Nephron (organoid): ENCODE data around the gene HDGF.

Source experiments
- H3K27ac Mint-ChIP-seq, 3 experiments: 2 replicates each; pipeline ENCODE4 v1.8.0; 2020; ENCODE audit warnings: mixed read lengths in 3 of 3, mild to moderate bottlenecking in 2 of 3, moderate library complexity in 1 of 3
- H3K27me3 Mint-ChIP-seq: 2 replicates; pipeline ENCODE4 v1.8.0; 2021; ENCODE audit warnings: low read depth, mild to moderate bottlenecking, moderate library complexity, mixed read lengths
- H3K36me3 Mint-ChIP-seq: 2 replicates; pipeline ENCODE4 v1.8.0; 2020; ENCODE audit warnings: low read depth, mixed read lengths
- H3K4me1 Mint-ChIP-seq: 2 replicates; pipeline ENCODE4 v1.8.0; 2020; ENCODE audit warnings: mixed read lengths
- H3K4me3 Mint-ChIP-seq, 3 experiments: 2 replicates each; pipeline ENCODE4 v1.8.0; 2020; ENCODE audit warnings: mild to moderate bottlenecking in 3 of 3, mixed read lengths in 3 of 3, moderate library complexity in 2 of 3
- H3K9me3 Mint-ChIP-seq: 2 replicates; pipeline ENCODE4 v1.8.0; 2020; ENCODE audit warnings: mixed read lengths
- TF ChIP-seq, protein P1 (sequence below), 3 experiments: fragments of 200-600 bp; sonication (generic); IDR thresholded peaks; one replicate each; pipeline ENCODE4 v1.5.0; 2021; ENCODE audit warnings: antibody characterized with exemption in 3 of 3; ENCODE audit not compliant: unreplicated experiment in 3 of 3

The HDGF gene

DNA sequence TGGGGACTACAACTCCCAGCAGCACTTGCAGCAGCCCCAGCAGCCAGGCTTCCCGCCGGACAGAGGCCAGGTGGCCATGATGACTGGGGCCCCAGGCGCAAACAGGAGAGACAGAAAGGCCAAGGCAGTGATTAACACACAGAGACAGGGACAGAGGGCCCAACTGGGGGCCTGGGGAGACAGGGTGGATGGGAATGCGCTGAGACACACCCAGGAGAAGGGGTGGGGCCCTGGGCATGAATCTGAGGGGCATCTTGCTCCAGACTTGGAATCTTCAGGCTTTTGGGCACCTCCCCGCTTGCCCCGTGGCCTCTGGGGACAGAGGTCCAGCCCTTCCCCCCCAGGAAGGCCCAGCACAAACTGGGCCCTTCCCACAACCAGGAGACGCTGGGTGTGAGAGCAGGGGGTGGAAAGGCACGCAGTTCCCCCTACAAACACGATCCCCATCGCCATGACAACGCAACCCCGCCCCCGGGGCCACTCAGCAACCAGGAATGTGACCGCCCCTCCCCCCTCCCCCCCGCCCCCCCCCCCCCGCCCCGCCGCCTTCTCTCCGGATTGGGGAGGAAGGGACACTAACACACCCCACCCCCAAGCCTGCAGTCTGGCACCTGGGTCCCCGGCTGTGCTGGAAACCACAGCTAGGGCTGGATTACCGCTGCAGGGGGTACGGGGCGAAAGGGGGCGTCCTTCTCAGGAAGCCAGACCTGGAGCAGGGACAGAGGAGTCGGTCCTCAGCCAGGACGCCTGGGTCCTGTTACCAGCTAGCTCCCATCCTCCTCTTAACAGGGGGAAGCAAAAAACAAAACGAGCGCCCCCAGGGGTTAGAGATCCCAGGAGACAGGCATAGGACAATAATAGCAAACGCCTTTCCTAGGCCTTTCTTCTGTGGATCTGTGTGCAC lies 4.5 kb downstream of the HDGF start:
- H3K9me3 Mint-ChIP-seq, result no peaks in the 10 kb centered on the region
- peak overlapping the region; percentile 94 to 99 (median 97) for H3K4me3 Mint-ChIP-seq
- peaks cover 60% of the 10 kb centered on the region for H3K4me1 Mint-ChIP-seq
- peak overlapping the region; percentile 99 for H3K27ac Mint-ChIP-seq
- no peaks in the 10 kb centered on the region for H3K27me3 Mint-ChIP-seq
- TF ChIP-seq, protein P1, sequence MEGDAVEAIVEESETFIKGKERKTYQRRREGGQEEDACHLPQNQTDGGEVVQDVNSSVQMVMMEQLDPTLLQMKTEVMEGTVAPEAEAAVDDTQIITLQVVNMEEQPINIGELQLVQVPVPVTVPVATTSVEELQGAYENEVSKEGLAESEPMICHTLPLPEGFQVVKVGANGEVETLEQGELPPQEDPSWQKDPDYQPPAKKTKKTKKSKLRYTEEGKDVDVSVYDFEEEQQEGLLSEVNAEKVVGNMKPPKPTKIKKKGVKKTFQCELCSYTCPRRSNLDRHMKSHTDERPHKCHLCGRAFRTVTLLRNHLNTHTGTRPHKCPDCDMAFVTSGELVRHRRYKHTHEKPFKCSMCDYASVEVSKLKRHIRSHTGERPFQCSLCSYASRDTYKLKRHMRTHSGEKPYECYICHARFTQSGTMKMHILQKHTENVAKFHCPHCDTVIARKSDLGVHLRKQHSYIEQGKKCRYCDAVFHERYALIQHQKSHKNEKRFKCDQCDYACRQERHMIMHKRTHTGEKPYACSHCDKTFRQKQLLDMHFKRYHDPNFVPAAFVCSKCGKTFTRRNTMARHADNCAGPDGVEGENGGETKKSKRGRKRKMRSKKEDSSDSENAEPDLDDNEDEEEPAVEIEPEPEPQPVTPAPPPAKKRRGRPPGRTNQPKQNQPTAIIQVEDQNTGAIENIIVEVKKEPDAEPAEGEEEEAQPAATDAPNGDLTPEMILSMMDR (IDR thresholded peaks at IDR 0.05; ENCODE audit: unreplicated experiment in 3 of 3), result no peak
- peaks cover 14% of the 10 kb centered on the region for H3K36me3 Mint-ChIP-seq

DNA sequence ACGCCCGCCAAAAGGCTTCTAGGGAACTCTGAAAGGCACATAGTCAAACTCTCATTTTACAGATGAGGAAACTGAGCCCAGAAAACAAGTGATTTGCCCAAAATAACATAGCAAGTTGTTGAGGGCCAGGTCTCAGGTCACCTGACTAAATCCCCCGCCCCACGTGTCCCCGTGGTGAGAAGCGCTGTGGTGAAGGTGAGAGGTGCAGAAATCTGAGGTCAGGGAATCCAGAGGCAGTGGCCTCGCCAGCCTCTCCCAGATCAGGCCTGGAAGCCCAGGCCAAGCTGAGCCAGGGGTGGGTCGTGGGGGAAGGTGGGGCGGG lies 5.1 kb downstream of the HDGF start:
- TF ChIP-seq, protein P1 (IDR thresholded peaks at IDR 0.05; ENCODE audit: unreplicated experiment in 3 of 3), result no peak
- Mint-ChIP-seq H3K4me3 (peak overlapping the region; percentile 92 to 97 (median 94)), H3K36me3 (peaks cover 19% of the 10 kb centered on the region), H3K27ac (peak overlapping the region; percentile 99), H3K27me3 (no peaks in the 10 kb centered on the region), H3K9me3 (no peaks in the 10 kb centered on the region), H3K4me1 (peaks cover 64% of the 10 kb centered on the region)

DNA sequence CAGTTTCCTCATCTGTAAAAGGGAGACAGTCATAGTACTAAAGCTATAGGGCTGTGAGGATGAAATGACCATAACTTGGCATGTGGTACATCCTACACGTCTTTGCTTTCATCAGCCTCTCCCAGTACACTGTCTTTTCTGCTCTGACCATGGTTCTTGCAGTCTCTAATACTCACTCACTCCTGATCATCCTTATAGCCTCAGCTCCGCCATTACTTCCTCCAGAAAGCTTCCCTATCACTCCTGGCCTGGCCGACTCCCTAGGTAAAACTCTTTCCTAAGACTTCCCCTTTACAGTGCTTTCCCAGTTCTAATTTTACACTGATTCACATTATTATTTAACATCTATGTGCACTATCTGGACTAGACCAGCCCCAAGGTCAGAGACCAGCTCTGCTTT lies 5.6 kb downstream of the HDGF start:
- H3K4me3 Mint-ChIP-seq, result peak overlapping the region; percentile 92 to 97 (median 94)
- H3K9me3 Mint-ChIP-seq, result no peaks in the 10 kb centered on the region
- peak overlapping the region; percentile 99 for H3K27ac Mint-ChIP-seq
- peaks cover 22% of the 10 kb centered on the region for H3K36me3 Mint-ChIP-seq
- TF ChIP-seq, protein P1 (IDR thresholded peaks at IDR 0.05; ENCODE audit: unreplicated experiment in 3 of 3), result no peak
- peaks cover 69% of the 10 kb centered on the region for H3K4me1 Mint-ChIP-seq
- no peaks in the 10 kb centered on the region for H3K27me3 Mint-ChIP-seq

DNA sequence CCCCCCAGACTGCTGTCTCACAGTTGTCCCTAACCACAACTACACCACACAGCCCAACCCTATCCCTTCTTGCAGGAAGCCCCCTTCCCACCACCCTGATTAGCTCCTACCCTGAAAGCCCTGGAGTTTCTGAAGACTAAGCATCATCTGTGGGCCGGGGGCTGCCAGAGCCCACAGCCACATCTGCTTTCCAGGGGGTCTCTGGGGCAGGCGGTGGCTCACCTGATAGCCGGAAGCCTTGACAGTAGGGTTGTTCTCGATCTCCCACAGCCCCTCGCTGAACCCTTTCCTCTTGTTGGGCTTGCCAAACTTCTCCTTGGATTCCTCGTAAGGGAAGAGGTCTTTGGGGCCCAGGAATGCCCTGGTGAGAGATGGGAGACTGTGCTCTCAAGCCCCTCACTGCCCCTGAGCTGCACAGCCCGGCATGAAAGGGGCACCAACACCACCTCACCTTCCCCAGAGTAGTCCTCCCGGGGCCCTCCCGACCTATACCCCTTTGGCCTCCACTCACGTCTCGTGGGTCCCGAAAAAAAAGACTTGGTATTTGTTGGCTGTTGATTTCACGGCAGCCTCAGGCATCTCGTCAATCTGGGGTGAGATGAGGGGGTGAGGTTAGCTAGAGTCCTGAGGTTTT lies 6.6 kb downstream of the HDGF start:
- TF ChIP-seq, protein P1 (IDR thresholded peaks at IDR 0.05; ENCODE audit: unreplicated experiment in 3 of 3), result no peak
- Mint-ChIP-seq H3K4me3 (peak overlapping the region; percentile 2 to 97 (median 92)), H3K9me3 (no peaks in the 10 kb centered on the region), H3K27me3 (no peaks in the 10 kb centered on the region), H3K4me1 (peaks cover 68% of the 10 kb centered on the region), H3K36me3 (peaks cover 22% of the 10 kb centered on the region), H3K27ac (peak overlapping the region; percentile 99)

DNA sequence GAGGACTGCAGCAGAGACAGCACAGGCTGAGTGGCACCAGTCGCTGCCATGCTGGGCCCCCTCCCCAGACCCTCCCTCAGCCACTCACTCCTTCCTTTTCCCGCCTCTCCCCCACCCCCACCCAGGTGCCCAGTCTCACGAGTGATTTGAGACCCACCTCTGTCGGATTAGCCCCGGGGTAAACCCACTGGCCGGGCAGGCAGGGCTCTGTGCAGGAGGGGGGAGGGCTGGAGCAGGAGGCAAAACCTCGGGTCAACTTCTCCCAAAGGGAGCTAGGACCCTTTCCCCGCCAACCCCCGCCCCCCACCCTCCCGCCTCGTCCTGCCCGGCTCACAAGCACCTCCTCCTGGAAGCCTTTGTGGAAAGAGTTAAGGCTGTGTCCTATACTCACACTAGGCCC lies 7.1 kb downstream of the HDGF start:
- peaks cover 22% of the 10 kb centered on the region for H3K36me3 Mint-ChIP-seq
- H3K4me1 Mint-ChIP-seq, result peaks cover 62% of the 10 kb centered on the region
- H3K4me3 Mint-ChIP-seq, result no peak overlapping the region
- peak overlapping the region in 2 of 3 experiments; percentile 73 to 99 for H3K27ac Mint-ChIP-seq
- TF ChIP-seq, protein P1 (IDR thresholded peaks at IDR 0.05; ENCODE audit: unreplicated experiment in 3 of 3), result no peak
- H3K27me3 Mint-ChIP-seq, result no peaks in the 10 kb centered on the region
- H3K9me3 Mint-ChIP-seq, result no peaks in the 10 kb centered on the region
